SK-N-SH (cell line): ENCODE results near the gene BCAN. TPM values are rescaled to one million over a fixed set of nuclear protein-coding genes. Genes with fewer than 3 reads are reported as not detected.
A peak's percentile ranks its signal among the peaks of the same experiment; 100 is the strongest.

Source experiments
- CTCF ChIA-PET: fragments of 300-600, 350-600 bp; formaldehyde crosslinking; extraction: SDS; loops from one replicate; lab custom pipeline; 2021; lab: Yijun Ruan, JAX
- POLR2A ChIA-PET: fragments of 350-600 bp; sonication (Branson Sonifier 250); formaldehyde crosslinking; extraction: SDS; loops from one replicate; lab custom pipeline; 2020; ENCODE audit warnings: antibody characterized with exemption, inconsistent platforms; lab: Yijun Ruan, JAX
- DNase-seq: peaks from one replicate; pipeline ENCODE4 v3.0.0; 2012
- H2AFZ ChIP-seq: fragments of 200-600 bp; sonication (generic); 2 replicates; pipeline ENCODE4 v1.8.1; 2016; ENCODE audit warnings: antibody characterized with exemption, mild to moderate bottlenecking, low read depth
- H3F3A ChIP-seq: fragments of 200-600 bp; sonication (generic); replicated peaks from 2 replicates; pipeline ENCODE3; 2016; ENCODE audit warnings: antibody characterized with exemption, mild to moderate bottlenecking; ENCODE audit not compliant: insufficient read depth
- H3K27ac ChIP-seq, 2 experiments: fragments of 200-500 bp in 1 of 2; fragments of 200-600 bp in 1 of 2; sonication (Bioruptor generic) in 1 of 2; sonication (generic), shearing (Covaris generic) in 1 of 2; 2 replicates each; pipeline versions ENCODE4 v1.5.1 to v1.6.1; 2014 to 2016; ENCODE audit warnings: low read depth in 2 of 2, inconsistent platforms in 1 of 2, low read length in 1 of 2, mild to moderate bottlenecking in 1 of 2, mixed read lengths in 1 of 2
- H3K27me3 ChIP-seq: fragments of 200-600 bp; sonication (generic), shearing (Covaris generic); 2 replicates; pipeline ENCODE4 v1.6.1; 2016; ENCODE audit warnings: mixed run types; ENCODE audit not compliant: insufficient read depth
- H3K36me3 ChIP-seq, 2 experiments: fragments of 200-500 bp in 1 of 2; fragments of 200-600 bp in 1 of 2; sonication (Bioruptor generic) in 1 of 2; sonication (generic) in 1 of 2; replicated peaks in 1 of 2; 2 replicates each; pipeline versions ENCODE3 to v1.5.1; 2014 to 2016; ENCODE audit warnings: low read length in 1 of 2, mild to moderate bottlenecking in 1 of 2; ENCODE audit not compliant: insufficient read depth in 2 of 2, control insufficient read depth in 1 of 2
- H3K4me1 ChIP-seq, 2 experiments: fragments of 200-500 bp in 1 of 2; fragments of 200-600 bp in 1 of 2; sonication (Bioruptor generic) in 1 of 2; sonication (generic), shearing (Covaris generic) in 1 of 2; 2 replicates each; pipeline versions ENCODE4 v1.5.1 to v1.6.1; 2014 to 2016; ENCODE audit warnings: low read depth in 1 of 2, low read length in 1 of 2, mixed run types in 1 of 2; ENCODE audit not compliant: insufficient read depth in 2 of 2, control insufficient read depth in 1 of 2
- H3K4me2 ChIP-seq: fragments of 200-600 bp; sonication (generic), shearing (Covaris generic); 2 replicates; pipeline ENCODE4 v1.6.1; 2017; ENCODE audit warnings: mixed run types
- H3K4me3 ChIP-seq, 2 experiments: fragments of 200-500 bp in 1 of 2; fragments of 200-600 bp in 1 of 2; sonication (Bioruptor generic) in 1 of 2; sonication (generic), shearing (Covaris generic) in 1 of 2; 2 replicates each; pipeline versions ENCODE4 v1.5.1 to v1.8.1; 2014 to 2016; ENCODE audit warnings: low read depth in 2 of 2, inconsistent platforms in 1 of 2, low read length in 1 of 2, mild to moderate bottlenecking in 1 of 2, mixed read lengths in 1 of 2, moderate library complexity in 1 of 2
- H3K79me2 ChIP-seq: fragments of 200-600 bp; sonication (generic); 2 replicates; pipeline ENCODE4 v1.8.1; 2017; ENCODE audit warnings: mild to moderate bottlenecking; ENCODE audit not compliant: insufficient read depth
- H3K9ac ChIP-seq: fragments of 200-600 bp; sonication (generic); 2 replicates; pipeline ENCODE4 v1.6.1; 2017; ENCODE audit warnings: mixed run types
- H3K9me2 ChIP-seq: fragments of 200-600 bp; sonication (generic); 2 replicates; pipeline ENCODE4 v1.6.1; 2017; ENCODE audit warnings: mixed run types
- H3K9me3 ChIP-seq: fragments of 200-600 bp; sonication (generic); 2 replicates; pipeline ENCODE4 v1.6.1; 2017; ENCODE audit warnings: mixed run types, mild to moderate bottlenecking, moderate library complexity
- H4K20me1 ChIP-seq: fragments of 200-600 bp; sonication (generic); 2 replicates; pipeline ENCODE4 v1.6.1; 2017; ENCODE audit warnings: mild to moderate bottlenecking, mixed run types; ENCODE audit not compliant: insufficient read depth
- CHD2 ChIP-seq: fragments of 150-350 bp; IDR thresholded peaks from 2 replicates; pipeline ENCODE4 v1.6.1; 2018; ENCODE audit warnings: low read length; ENCODE audit not compliant: partially characterized antibody
- CTCF ChIP-seq: fragments of 200-600 bp; sonication (generic); IDR thresholded peaks from 2 replicates; pipeline ENCODE4 v1.6.1; 2017; ENCODE audit warnings: antibody characterized with exemption, mild to moderate bottlenecking, moderate library complexity
- EZH2phosphoT487 ChIP-seq: fragments of 200-600 bp; sonication (generic); IDR thresholded peaks from 2 replicates; pipeline ENCODE4 v1.6.1; 2017; ENCODE audit warnings: low read depth, mixed run types, mild to moderate bottlenecking, antibody characterized with exemption, moderate library complexity, borderline replicate concordance
- FOSL2 ChIP-seq: IDR thresholded peaks from 2 replicates; pipeline ENCODE4 v1.4.0; 2012; ENCODE audit warnings: low read depth, mild to moderate bottlenecking, moderate library complexity, borderline replicate concordance
- FOXJ3 ChIP-seq: sonication (generic); formaldehyde crosslinking; IDR thresholded peaks from 2 replicates; pipeline ENCODE4 v1.5.1; 2020; ENCODE audit warnings: mild to moderate bottlenecking, missing genetic modification reagents
- JUND ChIP-seq: IDR thresholded peaks from 2 replicates; pipeline ENCODE4 v1.4.0; 2012
- MEF2A ChIP-seq: IDR thresholded peaks from 2 replicates; pipeline ENCODE4 v1.4.0; 2012; ENCODE audit warnings: low read depth, borderline replicate concordance
- MXI1 ChIP-seq: IDR thresholded peaks from 2 replicates; pipeline ENCODE4 v1.6.1; 2012; ENCODE audit warnings: mild to moderate bottlenecking, low read depth, low read length, improper control_type of control experiment
- POLR2AphosphoS5 ChIP-seq: IDR thresholded peaks from 2 replicates; pipeline ENCODE4 v1.6.1; 2012; ENCODE audit warnings: low read depth, low read length
- RFX5 ChIP-seq: IDR thresholded peaks from 2 replicates; pipeline ENCODE4 v1.6.1; 2012; ENCODE audit warnings: mild to moderate bottlenecking, improper control_type of control experiment, low read length
- SIN3A ChIP-seq: IDR thresholded peaks from 2 replicates; pipeline ENCODE4 v1.6.1; 2012; ENCODE audit warnings: low read depth, mild to moderate bottlenecking, low read length, moderate library complexity, borderline replicate concordance
- SMC3 ChIP-seq: IDR thresholded peaks from 2 replicates; pipeline ENCODE4 v1.6.1; 2012; ENCODE audit warnings: low read depth, low read length, improper control_type of control experiment
- TCF12 ChIP-seq: IDR thresholded peaks from 2 replicates; pipeline ENCODE4 v1.4.0; 2012
- USF1 ChIP-seq: IDR thresholded peaks from 2 replicates; pipeline ENCODE4 v1.4.0; 2012; ENCODE audit warnings: low read depth, borderline replicate concordance
- YY1 ChIP-seq: IDR thresholded peaks from 2 replicates; pipeline ENCODE4 v1.4.0; 2012; ENCODE audit warnings: low read depth, mild to moderate bottlenecking
- WGBS: methylation state at CpG from one replicate; pipeline ENCODE4 v1.1.6; 2017; ENCODE audit warnings: low lambda C conversion rate; 5-methylcytosine and 5-hydroxymethylcytosine counted together
- polyA plus RNA-seq, 3 experiments: library from polyadenylated mRNA; depleted of rRNA; stranded (reverse); fragments of >200 nt; gene quantifications; 2 replicates each; pipeline ENCODE4 v1.2.3, GENCODE V29; 2012
- TF ChIP-seq, protein P1 (sequence below): fragments of 150-350 bp; IDR thresholded peaks from 2 replicates; pipeline ENCODE4 v1.6.1; 2016; ENCODE audit warnings: mild to moderate bottlenecking, low read depth, low read length
- TF ChIP-seq, protein P2 (sequence below): IDR thresholded peaks from 2 replicates; pipeline ENCODE4 v1.4.0; 2012; ENCODE audit warnings: low read depth, borderline replicate concordance

The BCAN gene
- polyA plus RNA-seq, 1 of the 3 experiments (the other 2 are of a cell fraction): 0.25 TPM

DNA sequence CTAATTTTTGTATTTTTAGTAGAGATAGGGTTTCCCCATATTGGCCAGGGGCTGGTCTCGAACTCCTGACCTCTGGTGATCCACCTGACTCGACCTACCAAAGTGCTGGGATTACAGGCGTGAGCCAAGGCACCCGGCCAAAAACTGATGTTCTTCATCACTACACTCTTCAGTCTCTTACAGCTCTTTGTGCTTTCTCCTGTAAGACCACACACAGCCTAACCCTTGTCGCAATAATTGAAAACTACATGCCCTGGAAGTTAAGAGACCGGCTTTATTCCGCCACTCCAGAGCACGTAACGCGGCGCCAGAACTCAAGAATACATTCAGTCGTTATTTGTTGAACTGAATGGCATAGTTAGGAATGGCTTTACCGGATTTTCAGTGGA, 41.2 kb upstream of the BCAN start:
- Histone ChIP-seq H3K9ac (peak overlapping the region; percentile 83), H3K79me2 (peaks cover 32% of the 10 kb centered on the region), H3K4me2 (peak overlapping the region; percentile 85), H3K9me2 (no peaks in the 10 kb centered on the region), H3K27ac (peak overlapping the region; percentile 85 to 89), H3K36me3 (peaks cover 31 to 32% of the 10 kb centered on the region in 2 experiments), H3K27me3 (no peaks in the 10 kb centered on the region), H4K20me1 (no peaks in the 10 kb centered on the region), H3F3A (peaks cover 10% of the 10 kb centered on the region), H3K4me1 (peaks cover 6 to 9% of the 10 kb centered on the region in 2 experiments; a peak in 2 of 4 replicates), H3K9me3 (no peaks in the 10 kb centered on the region), H3K4me3 (peak overlapping the region; percentile 72 to 92), H2AFZ (peak overlapping the region; percentile 90)
- ChIA-PET CTCF (interaction anchor here (0.8 to 4.4 kb wide), 11 partner anchors 8 to 215 kb away, joined by 3 to 24 read pairs (median 3); partner anchors contain the start of genes HAPLN2 and NAXE), POLR2A (interaction anchor here (1.5 kb wide), 1 partner anchor 9 kb away, joined by 9 read pairs; the partner anchor contains the start of gene NAXE)
- no peak for DNase-seq
- under 1% methylated on average over 13 of the region's 13 CpGs for WGBS
- TF ChIP-seq YY1: no peak
- no peak for TF ChIP-seq FOSL2
- no peak for TF ChIP-seq MEF2A
- TF ChIP-seq TCF12: no peak
- no peak for TF ChIP-seq MXI1
- no peak for TF ChIP-seq SIN3A
- TF ChIP-seq FOXJ3 (CRISPR knock-in tag): no peak
- TF ChIP-seq SMC3: no peak
- no peak for TF ChIP-seq JUND
- TF ChIP-seq POLR2AphosphoS5: no peak
- no peak for TF ChIP-seq RFX5
- TF ChIP-seq CTCF: no peak
- TF ChIP-seq CHD2: no peak
- no peak for TF ChIP-seq EZH2phosphoT487

DNA sequence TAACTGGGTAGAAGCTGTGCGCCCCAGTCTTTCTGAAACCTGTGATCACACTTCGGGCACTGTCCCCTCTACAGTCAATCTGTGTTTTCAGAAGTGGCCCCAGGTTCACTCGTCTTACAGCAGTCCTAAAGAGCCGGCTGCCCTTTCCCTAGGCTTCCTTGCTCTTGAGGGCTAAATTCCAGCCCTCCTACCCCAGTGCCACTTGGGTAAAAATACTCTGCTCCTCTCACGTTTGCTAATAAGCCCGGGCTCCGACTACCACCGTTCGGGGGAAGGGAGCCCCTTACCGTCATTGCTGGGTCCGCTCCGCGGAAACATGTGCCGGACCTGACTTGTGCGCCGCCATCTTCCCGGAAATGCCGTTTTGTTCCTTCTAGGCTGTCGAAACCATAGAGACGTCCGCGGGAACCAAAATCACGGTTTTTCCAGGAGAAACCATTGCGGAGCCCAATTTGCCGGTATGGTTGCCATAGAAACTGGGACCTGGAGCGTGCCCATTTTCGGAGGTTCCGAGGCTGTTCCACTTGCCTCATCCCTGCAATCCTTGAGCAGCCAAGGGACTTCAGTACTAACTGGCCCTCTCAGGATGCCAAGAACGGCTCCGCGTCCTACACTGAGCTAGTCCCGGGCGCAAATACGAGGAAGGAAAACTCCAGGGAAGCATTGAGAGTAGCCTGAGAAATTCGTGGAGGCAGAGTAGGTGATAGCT, 40.6 kb upstream of the BCAN start, which contains the start of gene GPATCH4:
Gene GPATCH4 (minus strand): TSS at position 358 of the 709 bp plus-strand sequence.
- no peaks in the 10 kb centered on the region for H3K9me2 ChIP-seq
- peak; percentile 77 for DNase-seq
- peaks cover 32% of the 10 kb centered on the region for H3K79me2 ChIP-seq
- H4K20me1 ChIP-seq: no peaks in the 10 kb centered on the region
- H3K36me3 ChIP-seq: peaks cover 26 to 28% of the 10 kb centered on the region in 2 experiments
- peak within 1 kb of the TSS; percentile 85 to 89 for H3K27ac ChIP-seq
- CTCF ChIA-PET: interaction anchor here (0.6 to 4.4 kb wide), 14 partner anchors 7 to 233 kb away, joined by 3 to 24 read pairs (median 3); partner anchors contain the start of gene HAPLN2
- no peaks in the 10 kb centered on the region for H3K27me3 ChIP-seq
- peaks cover 10% of the 10 kb centered on the region for H3F3A ChIP-seq
- peaks cover 6 to 9% of the 10 kb centered on the region in 2 experiments; a peak in 2 of 4 replicates for H3K4me1 ChIP-seq
- H3K9me3 ChIP-seq: no peaks in the 10 kb centered on the region
- peak within 1 kb of the TSS; percentile 72 to 92 for H3K4me3 ChIP-seq
- H3K4me2 ChIP-seq: peak within 1 kb of the TSS; percentile 85
- H3K9ac ChIP-seq: peak within 1 kb of the TSS; percentile 83
- H2AFZ ChIP-seq: peak within 1 kb of the TSS; percentile 90
- WGBS: under 1% methylated on average over 26 of the region's 35 CpGs
- POLR2A ChIA-PET: interaction anchor here (1.5 to 1.8 kb wide), 2 partner anchors 9 kb away, joined by 9 to 15 read pairs; partner anchors contain the start of gene NAXE
- TF ChIP-seq CTCF (no peak), USF1 (0 out of 2 replicates have a peak, but pooled peaks have one; percentile 9), POLR2AphosphoS5 (peak; percentile 93), EZH2phosphoT487 (no peak), FOXJ3 (CRISPR knock-in tag) (no peak), MEF2A (no peak)
- TF ChIP-seq, protein P1, sequence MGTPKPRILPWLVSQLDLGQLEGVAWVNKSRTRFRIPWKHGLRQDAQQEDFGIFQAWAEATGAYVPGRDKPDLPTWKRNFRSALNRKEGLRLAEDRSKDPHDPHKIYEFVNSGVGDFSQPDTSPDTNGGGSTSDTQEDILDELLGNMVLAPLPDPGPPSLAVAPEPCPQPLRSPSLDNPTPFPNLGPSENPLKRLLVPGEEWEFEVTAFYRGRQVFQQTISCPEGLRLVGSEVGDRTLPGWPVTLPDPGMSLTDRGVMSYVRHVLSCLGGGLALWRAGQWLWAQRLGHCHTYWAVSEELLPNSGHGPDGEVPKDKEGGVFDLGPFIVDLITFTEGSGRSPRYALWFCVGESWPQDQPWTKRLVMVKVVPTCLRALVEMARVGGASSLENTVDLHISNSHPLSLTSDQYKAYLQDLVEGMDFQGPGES: no peak
- TF ChIP-seq, protein P2, sequence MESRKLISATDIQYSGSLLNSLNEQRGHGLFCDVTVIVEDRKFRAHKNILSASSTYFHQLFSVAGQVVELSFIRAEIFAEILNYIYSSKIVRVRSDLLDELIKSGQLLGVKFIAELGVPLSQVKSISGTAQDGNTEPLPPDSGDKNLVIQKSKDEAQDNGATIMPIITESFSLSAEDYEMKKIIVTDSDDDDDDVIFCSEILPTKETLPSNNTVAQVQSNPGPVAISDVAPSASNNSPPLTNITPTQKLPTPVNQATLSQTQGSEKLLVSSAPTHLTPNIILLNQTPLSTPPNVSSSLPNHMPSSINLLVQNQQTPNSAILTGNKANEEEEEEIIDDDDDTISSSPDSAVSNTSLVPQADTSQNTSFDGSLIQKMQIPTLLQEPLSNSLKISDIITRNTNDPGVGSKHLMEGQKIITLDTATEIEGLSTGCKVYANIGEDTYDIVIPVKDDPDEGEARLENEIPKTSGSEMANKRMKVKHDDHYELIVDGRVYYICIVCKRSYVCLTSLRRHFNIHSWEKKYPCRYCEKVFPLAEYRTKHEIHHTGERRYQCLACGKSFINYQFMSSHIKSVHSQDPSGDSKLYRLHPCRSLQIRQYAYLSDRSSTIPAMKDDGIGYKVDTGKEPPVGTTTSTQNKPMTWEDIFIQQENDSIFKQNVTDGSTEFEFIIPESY: peak; percentile 71; the same call in 1 of the 2 replicates
